Measurements from ENCODE around the gene ERI2.
A peak's percentile ranks its signal among the peaks of the same experiment; 100 is the strongest.
"Not testable (repeated sequence)": the region's sequence is repeated elsewhere in the genome, so short reads cannot be mapped to it uniquely, and the experiment has no call there.

The ERI2 gene

DNA sequence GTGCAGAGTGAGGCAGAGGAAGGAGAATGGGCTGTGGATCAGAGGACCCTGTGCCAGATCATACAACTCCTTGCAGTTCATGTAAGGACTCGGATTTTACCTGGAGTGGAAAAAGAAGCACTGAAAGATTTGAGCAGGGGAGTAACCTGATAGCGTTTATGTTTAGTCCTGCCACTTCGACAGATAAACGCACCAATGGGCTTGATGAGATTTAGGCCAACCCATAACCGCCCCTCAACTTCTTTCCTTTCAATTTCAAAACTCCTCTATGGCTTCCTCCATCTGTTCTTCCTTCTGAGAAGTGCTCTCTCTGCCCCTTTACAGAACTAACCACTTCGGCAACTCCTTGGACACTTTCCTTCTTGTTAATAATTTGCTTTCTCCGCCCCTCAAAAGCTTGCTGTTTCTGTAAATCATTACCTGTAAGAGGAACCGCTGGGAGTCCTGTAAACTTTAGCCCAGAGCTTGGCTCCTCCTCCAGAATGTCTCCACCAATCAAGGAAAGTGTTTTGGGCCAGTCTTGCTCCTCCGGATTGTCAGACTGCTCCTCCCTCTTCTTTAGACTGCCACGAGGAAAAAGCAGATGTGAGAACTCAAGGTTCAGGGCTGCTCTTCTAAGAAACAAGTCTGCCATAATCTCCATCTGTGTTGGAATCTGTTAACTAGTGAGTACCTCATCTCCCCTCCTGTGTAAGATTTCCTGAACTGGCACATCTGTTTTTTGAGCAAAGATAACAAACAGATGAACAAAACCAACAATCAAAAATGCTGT is 42.6 kb downstream of the ERI2 start, which contains the start of gene ACSM3:
Gene ACSM3, plus strand, starts transcription at position 554 of the 772 bp plus-strand sequence. CDS start 6,021 bp downstream, outside the sequence.
- peak; percentile 69 for DNase-seq (ENCODE audit: low read depth)

DNA sequence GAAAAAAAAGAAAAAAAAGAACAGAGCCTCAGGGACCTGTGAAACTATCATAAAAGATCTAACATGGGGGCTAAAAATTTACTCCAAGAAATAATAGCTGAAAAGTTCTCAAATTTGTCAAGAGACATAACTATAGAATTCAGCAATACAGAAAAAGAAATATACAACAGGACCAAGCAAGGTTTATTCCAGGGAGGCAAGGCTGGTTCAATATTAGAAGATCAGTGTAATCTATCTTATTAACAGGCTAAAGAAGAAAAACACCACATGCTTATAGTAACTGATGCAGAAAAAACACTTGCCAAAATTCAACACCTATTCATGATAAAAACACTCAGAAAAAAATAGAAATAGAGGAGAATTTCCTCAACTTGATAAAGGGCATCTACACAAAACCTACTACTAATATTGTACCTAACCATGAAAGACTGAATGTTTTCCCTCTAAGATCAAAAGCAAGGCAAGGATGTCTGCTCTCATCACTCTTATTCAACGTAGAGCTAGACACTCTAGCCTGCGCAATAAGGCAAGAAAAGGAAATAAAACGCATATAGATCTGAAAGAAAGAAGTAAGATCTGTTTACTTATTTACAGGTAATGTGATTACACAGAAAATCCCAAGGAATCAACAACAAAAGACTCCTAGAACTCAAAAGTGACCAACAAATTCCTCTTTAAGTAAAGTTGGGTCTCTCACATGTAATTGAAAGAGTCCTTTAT is 43.7 kb downstream of the ERI2 start:
- no peak for DNase-seq (ENCODE audit: low read depth)

GRCh38 chr16:20761175-20761574 is 45.1 kb downstream of the ERI2 start:
- no peak for DNase-seq (ENCODE audit: low read depth)

GRCh38 chr16:20760346-20760745 is 45.9 kb downstream of the ERI2 start:
- DNase-seq (ENCODE audit: low read depth), result no peak

GRCh38 chr16:20755799-20756198 is 50.5 kb downstream of the ERI2 start:
- DNase-seq (ENCODE audit: low read depth), result not testable (repeated sequence)

DNA sequence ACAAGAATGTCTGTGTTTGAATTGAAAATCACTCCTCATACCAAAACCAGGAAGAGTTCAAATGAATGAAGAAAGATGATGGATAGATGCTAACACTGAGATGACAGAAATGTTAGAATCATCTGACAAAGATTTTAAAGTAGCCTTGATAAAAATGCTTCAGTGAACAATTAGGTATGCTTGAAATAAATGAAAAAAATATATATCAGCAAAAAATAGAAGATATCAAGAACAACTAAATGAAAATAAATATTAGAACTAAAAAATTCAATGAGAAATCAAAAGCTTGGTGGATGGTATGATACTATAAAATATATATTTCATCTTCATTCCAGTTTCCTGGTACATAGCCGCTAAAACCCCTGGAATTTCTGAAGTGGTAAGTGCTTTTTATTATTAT is 51.0 kb downstream of the ERI2 start:
- DNase-seq (ENCODE audit: low read depth), result no peak

- DNase-seq (ENCODE audit: low read depth), result no peak
These were observed 52.5 kb downstream of the ERI2 start for GRCh38 chr16:20753727-20754126.

DNA sequence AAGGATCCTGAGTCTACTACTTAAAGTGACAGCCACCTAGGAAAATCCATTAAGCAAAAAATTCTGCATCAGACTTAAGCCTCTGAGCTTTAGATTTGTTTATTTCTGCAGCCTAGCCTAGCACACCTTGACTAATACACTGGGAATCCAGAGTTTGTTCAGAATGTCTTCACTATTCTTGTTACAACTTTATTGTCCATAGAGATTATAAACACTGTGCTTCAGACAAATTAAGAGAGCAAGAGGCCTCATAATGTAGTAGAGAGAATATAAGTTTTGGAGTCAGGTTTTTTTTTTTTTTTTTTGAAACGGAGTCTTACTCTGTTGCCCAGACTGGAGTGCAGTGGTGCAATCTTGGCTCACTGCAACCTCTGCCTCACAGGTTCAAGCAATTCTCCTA is 55.7 kb downstream of the ERI2 start:
- DNase-seq (ENCODE audit: low read depth), result no peak

DNA sequence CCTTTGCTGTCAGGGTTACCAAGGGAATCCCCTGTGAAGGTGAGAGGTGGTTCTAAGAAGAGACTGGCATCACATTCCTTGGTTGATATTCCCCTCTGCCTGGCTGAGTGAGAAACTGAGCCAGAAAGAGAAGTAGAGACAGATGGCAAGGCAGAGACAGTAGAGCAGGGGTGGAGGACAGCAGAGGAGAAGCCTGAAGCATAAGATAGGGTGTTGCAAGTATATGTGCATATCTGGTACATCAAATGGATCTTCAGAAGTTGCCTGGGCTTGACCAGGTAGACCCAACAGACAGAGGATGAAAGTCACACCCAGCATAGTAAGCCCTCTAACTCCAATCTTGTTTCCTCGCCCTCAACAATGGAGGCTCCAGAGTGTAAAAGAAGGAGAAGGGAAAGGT is 56.8 kb downstream of the ERI2 start:
- no peak for DNase-seq (ENCODE audit: low read depth)

GRCh38 chr16:20747030-20747816 is 59.0 kb downstream of the ERI2 start:
- DNase-seq (ENCODE audit: low read depth), result no peak

GRCh38 chr16:20746461-20746860 is 59.8 kb downstream of the ERI2 start:
- DNase-seq (ENCODE audit: low read depth), result no peak
